Type B pancreatic cell (in vitro differentiated cells): ENCODE results near the gene PPP1R15B. TPM values are rescaled to one million over a fixed set of nuclear protein-coding genes. Genes with fewer than 3 reads are reported as not detected.

ENCODE experiments used
- DNase-seq: peaks from one replicate; pipeline ENCODE4 v3.0.0; 2021; ENCODE audit warnings: mixed read lengths; ENCODE audit not compliant: unreplicated experiment; ENCODE audit errors: extremely low spot score
- H3K27ac Mint-ChIP-seq: 2 replicates; pipeline ENCODE4 v1.8.0; 2021; ENCODE audit warnings: mild to moderate bottlenecking, mixed read lengths
- H3K27me3 Mint-ChIP-seq: 2 replicates; pipeline ENCODE4 v1.8.0; 2021; ENCODE audit warnings: mixed read lengths
- H3K36me3 Mint-ChIP-seq: 2 replicates; pipeline ENCODE4 v1.8.0; 2021; ENCODE audit warnings: mixed read lengths
- H3K4me1 Mint-ChIP-seq: one replicate; pipeline ENCODE4 v1.8.0; 2021; ENCODE audit warnings: mixed read lengths; ENCODE audit not compliant: unreplicated experiment
- H3K4me3 Mint-ChIP-seq: 2 replicates; pipeline ENCODE4 v1.8.0; 2021; ENCODE audit warnings: mild to moderate bottlenecking, mixed read lengths
- H3K9me3 Mint-ChIP-seq: 2 replicates; pipeline ENCODE4 v1.8.0; 2021; ENCODE audit warnings: mixed read lengths
- total RNA-seq: library from RNA; stranded (reverse); gene quantifications from 2 replicates; pipeline ENCODE4 v1.2.1, GENCODE V29; 2021; ENCODE audit warnings: low replicate concordance
- TF ChIP-seq, protein P1 (sequence below): fragments of 200-600 bp; sonication (generic); conservative IDR thresholded peaks from 2 replicates; pipeline ENCODE4 v1.5.0; 2021; ENCODE audit warnings: antibody characterized with exemption, mild to moderate bottlenecking

The PPP1R15B gene
- total RNA-seq, 1 donor from 2014 or later = 43.3 TPM

DNA sequence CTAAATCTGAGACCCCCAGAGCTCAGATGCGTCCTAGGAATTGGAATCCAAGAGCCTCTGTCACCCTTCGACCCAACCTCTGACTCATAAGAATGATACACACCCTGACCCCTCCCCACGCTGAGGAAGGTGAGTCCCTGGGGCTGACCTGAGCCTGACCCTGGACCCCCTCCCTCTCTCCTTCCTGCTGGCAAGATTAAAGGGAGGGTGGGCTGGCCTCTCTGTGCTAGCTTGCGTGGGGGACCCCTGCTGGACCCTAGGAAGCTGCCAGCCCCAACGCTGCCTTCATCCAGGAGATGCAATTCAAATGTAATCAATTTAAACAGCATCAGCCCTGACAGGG is 52.5 kb downstream of the PPP1R15B start:
- TF ChIP-seq, protein P1, sequence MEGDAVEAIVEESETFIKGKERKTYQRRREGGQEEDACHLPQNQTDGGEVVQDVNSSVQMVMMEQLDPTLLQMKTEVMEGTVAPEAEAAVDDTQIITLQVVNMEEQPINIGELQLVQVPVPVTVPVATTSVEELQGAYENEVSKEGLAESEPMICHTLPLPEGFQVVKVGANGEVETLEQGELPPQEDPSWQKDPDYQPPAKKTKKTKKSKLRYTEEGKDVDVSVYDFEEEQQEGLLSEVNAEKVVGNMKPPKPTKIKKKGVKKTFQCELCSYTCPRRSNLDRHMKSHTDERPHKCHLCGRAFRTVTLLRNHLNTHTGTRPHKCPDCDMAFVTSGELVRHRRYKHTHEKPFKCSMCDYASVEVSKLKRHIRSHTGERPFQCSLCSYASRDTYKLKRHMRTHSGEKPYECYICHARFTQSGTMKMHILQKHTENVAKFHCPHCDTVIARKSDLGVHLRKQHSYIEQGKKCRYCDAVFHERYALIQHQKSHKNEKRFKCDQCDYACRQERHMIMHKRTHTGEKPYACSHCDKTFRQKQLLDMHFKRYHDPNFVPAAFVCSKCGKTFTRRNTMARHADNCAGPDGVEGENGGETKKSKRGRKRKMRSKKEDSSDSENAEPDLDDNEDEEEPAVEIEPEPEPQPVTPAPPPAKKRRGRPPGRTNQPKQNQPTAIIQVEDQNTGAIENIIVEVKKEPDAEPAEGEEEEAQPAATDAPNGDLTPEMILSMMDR = no peak
- H3K27me3 Mint-ChIP-seq = no peaks in the 10 kb centered on the region
- H3K4me3 Mint-ChIP-seq = peak overlapping the region; percentile 63
- peaks cover 35% of the 10 kb centered on the region for H3K4me1 Mint-ChIP-seq
- DNase-seq = no peak
- no peak overlapping the region for H3K27ac Mint-ChIP-seq
- H3K9me3 Mint-ChIP-seq = no peaks in the 10 kb centered on the region
- no peaks in the 10 kb centered on the region for H3K36me3 Mint-ChIP-seq

- peaks cover 30% of the 10 kb centered on the region for H3K4me1 Mint-ChIP-seq
- TF ChIP-seq, protein P1 = no peak
- H3K27ac Mint-ChIP-seq = no peak overlapping the region
- H3K9me3 Mint-ChIP-seq = no peaks in the 10 kb centered on the region
- no peaks in the 10 kb centered on the region for H3K36me3 Mint-ChIP-seq
- H3K27me3 Mint-ChIP-seq = no peaks in the 10 kb centered on the region
- DNase-seq = no peak
- peak overlapping the region; percentile 63 for H3K4me3 Mint-ChIP-seq
Observed at GRCh38 chr1:204358605-204359004, 53.0 kb downstream of the PPP1R15B start.

DNA sequence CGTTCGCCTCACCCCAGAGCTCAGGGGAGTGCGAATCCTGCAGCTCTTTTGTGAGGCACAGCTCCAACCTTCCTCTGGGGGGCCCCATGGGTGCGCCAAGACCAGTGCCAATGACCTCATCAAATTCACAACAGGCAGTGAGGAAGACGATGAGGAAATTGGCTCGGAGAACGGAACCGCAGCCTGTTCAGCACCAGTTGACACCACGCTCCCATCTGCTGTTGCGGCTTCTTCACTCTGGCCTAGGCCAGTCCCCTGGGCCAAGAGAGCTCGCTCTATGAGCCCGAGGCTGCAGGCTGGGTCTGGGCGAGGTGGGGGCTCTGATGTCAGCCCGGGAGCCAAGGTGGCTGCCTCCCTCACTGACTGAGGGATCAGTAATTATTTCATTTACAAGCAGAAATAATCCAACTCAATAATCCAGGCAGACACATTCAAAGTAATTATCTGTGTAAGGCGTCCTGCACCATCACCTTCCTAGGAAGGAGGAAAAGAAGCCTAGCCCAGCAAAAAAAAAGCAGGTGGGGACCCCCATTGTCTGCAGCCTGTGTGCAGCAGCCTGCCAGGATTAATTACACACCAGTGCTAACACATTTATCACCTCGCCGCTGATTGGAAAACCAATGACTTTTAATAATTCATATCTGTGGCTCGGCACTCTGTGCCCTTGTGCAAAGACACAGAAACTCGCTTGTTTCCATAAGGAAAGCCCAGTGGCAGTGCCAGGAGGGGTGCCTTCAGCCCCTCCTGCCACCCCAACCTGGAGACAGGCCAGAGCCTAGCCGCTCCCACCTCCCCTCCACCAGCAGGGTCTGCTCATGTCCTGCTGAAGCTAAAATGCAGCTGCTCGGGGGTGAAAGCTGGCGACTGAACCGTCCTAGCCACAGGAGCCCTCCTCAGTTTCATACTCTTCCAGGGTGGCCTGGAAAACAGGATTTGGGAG is 53.8 kb downstream of the PPP1R15B start:
- no peak for DNase-seq
- Mint-ChIP-seq H3K27ac (no peak overlapping the region), H3K4me1 (peaks cover 28% of the 10 kb centered on the region), H3K4me3 (no peak overlapping the region), H3K36me3 (no peaks in the 10 kb centered on the region), H3K27me3 (no peaks in the 10 kb centered on the region), H3K9me3 (no peaks in the 10 kb centered on the region)
- TF ChIP-seq, protein P1 = no peak

- H3K36me3 Mint-ChIP-seq = no peaks in the 10 kb centered on the region
- no peak overlapping the region for H3K27ac Mint-ChIP-seq
- no peaks in the 10 kb centered on the region for H3K9me3 Mint-ChIP-seq
- peaks cover 25% of the 10 kb centered on the region for H3K4me1 Mint-ChIP-seq
- H3K4me3 Mint-ChIP-seq = no peak overlapping the region
- TF ChIP-seq, protein P1 = no peak
- H3K27me3 Mint-ChIP-seq = no peaks in the 10 kb centered on the region
- no peak for DNase-seq
Observed at GRCh38 chr1:204356997-204357396, 54.6 kb downstream of the PPP1R15B start.

DNA sequence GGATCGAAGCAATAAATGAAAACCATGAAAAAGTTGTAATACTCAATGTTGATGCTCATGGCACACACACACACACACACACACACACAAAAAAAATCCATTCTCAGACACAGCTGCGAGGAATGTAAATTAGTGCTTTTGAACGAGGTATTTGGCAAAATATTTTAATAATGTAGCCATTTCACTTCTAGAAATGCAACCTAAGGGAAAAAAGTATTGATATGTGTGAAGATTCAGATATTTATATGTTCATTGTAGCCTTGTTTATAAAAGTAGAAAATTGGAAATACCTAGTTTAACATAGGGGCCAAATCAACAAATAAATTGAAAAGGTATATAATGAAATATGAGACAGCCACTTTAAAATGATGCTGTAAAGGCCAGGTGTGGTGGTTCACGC is 55.7 kb downstream of the PPP1R15B start:
- H3K36me3 Mint-ChIP-seq = no peaks in the 10 kb centered on the region
- no peak for DNase-seq
- H3K27me3 Mint-ChIP-seq = no peaks in the 10 kb centered on the region
- H3K4me1 Mint-ChIP-seq = peaks cover 23% of the 10 kb centered on the region
- TF ChIP-seq, protein P1 = no peak
- H3K27ac Mint-ChIP-seq = no peak overlapping the region
- H3K9me3 Mint-ChIP-seq = no peaks in the 10 kb centered on the region
- H3K4me3 Mint-ChIP-seq = no peak overlapping the region
